ENCODE data around the gene LRRC75A. TPM values are rescaled to one million over a fixed set of nuclear protein-coding genes. Genes with fewer than 3 reads are reported as not detected.
A peak's percentile ranks its signal among the peaks of the same experiment; 100 is the strongest.
"Not testable (repeated sequence)": the region's sequence is repeated elsewhere in the genome, so short reads cannot be mapped to it uniquely, and the experiment has no call there.

The LRRC75A gene
- total RNA-seq, 2 donors from 2014 or later, result 3.7 to 4.0 TPM

- no peaks in the 10 kb centered on the region for H3K36me3 ChIP-seq
Measured at GRCh38 chr17:16398270-16399267, 93.4 kb downstream of the LRRC75A start.

GRCh38 chr17:16396693-16397092, 95.3 kb downstream of the LRRC75A start:
- H3K36me3 ChIP-seq; H3K9me3 ChIP-seq; H3K4me3 ChIP-seq; DNase-seq (ENCODE audit: low spot score); H3K27me3 ChIP-seq (replicated peaks; ENCODE audit: insufficient read depth): not testable (repeated sequence)
- Histone ChIP-seq H3K4me1 (ENCODE audit: control insufficient read depth in 1 of 2, low read depth in 2 of 2) (peaks cover 8 to 25% of the 10 kb centered on the region in 2 donors), H3K27ac (peak overlapping the region; percentile 80 to 95)
- ATAC-seq (ENCODE audit: insufficient number of reproducible peaks, low FRiP score, low read depth), result peak; percentile 70

More at GRCh38 chr17:16398270-16399267, 93.4 kb downstream of the LRRC75A start:
- ATAC-seq (ENCODE audit: insufficient number of reproducible peaks, low FRiP score, low read depth) (no peak), DNase-seq (ENCODE audit: low spot score) (no peak)
- Histone ChIP-seq H3K27ac (no peak overlapping the region), H3K4me1 (ENCODE audit: control insufficient read depth in 1 of 2, low read depth in 2 of 2) (peaks cover 8 to 25% of the 10 kb centered on the region in 2 donors), H3K27me3 (replicated peaks; ENCODE audit: insufficient read depth) (no peaks in the 10 kb centered on the region), H3K4me3 (no peak overlapping the region), H3K9me3 (no peaks in the 10 kb centered on the region)
- no peak for TF ChIP-seq CTCF (IDR thresholded peaks at IDR 0.05)

- not testable (repeated sequence) for H3K4me3 ChIP-seq; H3K9me3 ChIP-seq; H3K36me3 ChIP-seq; H3K27me3 ChIP-seq (replicated peaks; ENCODE audit: insufficient read depth); DNase-seq (ENCODE audit: low spot score)
- peak; percentile 87 for ATAC-seq (ENCODE audit: insufficient number of reproducible peaks, low FRiP score, low read depth)
- H3K27ac ChIP-seq, result peak overlapping the region; percentile 80 to 95
- peaks cover 8 to 25% of the 10 kb centered on the region in 2 donors for H3K4me1 ChIP-seq (ENCODE audit: control insufficient read depth in 1 of 2, low read depth in 2 of 2)
Measured at GRCh38 chr17:16395887-16396286, 96.1 kb downstream of the LRRC75A start.

GRCh38 chr17:16392491-16392890, 99.5 kb downstream of the LRRC75A start:
- H3K4me1 ChIP-seq (ENCODE audit: control insufficient read depth in 1 of 2, low read depth in 2 of 2), result peaks cover 8 to 21% of the 10 kb centered on the region in 2 donors
- not testable (repeated sequence) for H3K9me3 ChIP-seq; H3K4me3 ChIP-seq; DNase-seq (ENCODE audit: low spot score); H3K27me3 ChIP-seq (replicated peaks; ENCODE audit: insufficient read depth); H3K27ac ChIP-seq; H3K36me3 ChIP-seq; ATAC-seq (ENCODE audit: insufficient number of reproducible peaks, low FRiP score, low read depth)

Other genes with a start within 250 kb of the LRRC75A start
- 10 to 100 TPM; 12.0 to 32.5 TPM for gene CENPV, start 138.7 kb downstream of the LRRC75A start, total RNA-seq
- gene UBB, start 111.1 kb downstream of the LRRC75A start, total RNA-seq, result 100 to 1,000 TPM; 520 to 686 TPM
- gene TRPV2, start 76.6 kb downstream of the LRRC75A start, total RNA-seq, result 10 to 100 TPM; 18.5 to 28.6 TPM
- 1 to 10 TPM; 2.6 to 5.9 TPM for gene ZNF287, start 77.0 kb upstream of the LRRC75A start, total RNA-seq
- 1 to 10 TPM; 2.0 to 3.0 TPM for gene ZNF624, start 161.7 kb upstream of the LRRC75A start, total RNA-seq
- 10 to 100 TPM in 1 of 2 donors, 1 to 10 TPM in 1; 6.5 to 36.3 TPM for gene CCDC144A, start 198.0 kb upstream of the LRRC75A start, total RNA-seq